Fibroblast of lung (primary cell): ENCODE data around the gene FAM107B. TPM values are rescaled to one million over a fixed set of nuclear protein-coding genes. Genes with fewer than 3 reads are reported as not detected.

Experiments used
- DNase-seq, 2 donors: peaks; one replicate each; pipeline versions ENCODE4 v3.0.0 to v3.0.0-alpha.2; 2010; ENCODE audit warnings: low read depth in 2 of 2
- H2AFZ ChIP-seq: 2 replicates; pipeline ENCODE4 v1.5.1; 2012; ENCODE audit warnings: low read length, control low read depth, inconsistent platforms
- H3K27ac ChIP-seq: 2 replicates; pipeline ENCODE4 v1.5.1; 2011; ENCODE audit warnings: low read length, control low read depth; ENCODE audit not compliant: insufficient read depth
- H3K27me3 ChIP-seq: 2 replicates; pipeline ENCODE4 v1.5.1; 2011; ENCODE audit warnings: mild to moderate bottlenecking, low read length; ENCODE audit not compliant: control insufficient read depth, insufficient read depth
- H3K36me3 ChIP-seq: 2 replicates; pipeline ENCODE4 v1.5.1; 2011; ENCODE audit warnings: low read length; ENCODE audit not compliant: control insufficient read depth, insufficient read depth
- H3K4me1 ChIP-seq: 2 replicates; pipeline ENCODE4 v1.5.1; 2011; ENCODE audit warnings: low read length; ENCODE audit not compliant: control insufficient read depth, insufficient read depth; ENCODE audit errors: extremely low read depth
- H3K4me2 ChIP-seq: 2 replicates; pipeline ENCODE4 v1.5.1; 2011; ENCODE audit warnings: low read length, control low read depth; ENCODE audit not compliant: insufficient read depth; ENCODE audit errors: extremely low read depth
- H3K4me3 ChIP-seq, 4 experiments: fragments of 200-600 bp in 1 of 4; sonication (generic) in 1 of 4; replicated peaks in 1 of 4; 2 replicates each; pipeline ENCODE4 v1.5.1; 2011 to 2016; ENCODE audit warnings: low read length in 4 of 4, low read depth in 3 of 4, mild to moderate bottlenecking in 3 of 4, control low read depth in 2 of 4, inconsistent platforms in 1 of 4, mixed read lengths in 1 of 4; ENCODE audit not compliant: insufficient read depth in 1 of 4; ENCODE audit errors: control extremely low read depth in 1 of 4
- H3K79me2 ChIP-seq: 2 replicates; pipeline ENCODE4 v1.5.1; 2012; ENCODE audit warnings: mild to moderate bottlenecking, low read length, inconsistent platforms; ENCODE audit not compliant: control insufficient read depth, insufficient read depth
- H3K9ac ChIP-seq: 2 replicates; pipeline ENCODE4 v1.5.1; 2011; ENCODE audit warnings: mild to moderate bottlenecking, low read length, control low read depth; ENCODE audit not compliant: insufficient read depth
- H3K9me3 ChIP-seq: 2 replicates; pipeline ENCODE4 v1.5.1; 2012; ENCODE audit warnings: low read depth, low read length; ENCODE audit not compliant: control insufficient read depth, insufficient read depth
- H4K20me1 ChIP-seq: 2 replicates; pipeline ENCODE4 v1.5.1; 2011; ENCODE audit warnings: low read length; ENCODE audit not compliant: control insufficient read depth, insufficient read depth; ENCODE audit errors: extremely low read depth
- CTCF ChIP-seq, 2 donors: IDR thresholded peaks in 1 of 2; conservative IDR thresholded peaks in 1 of 2; 1 replicate in 1 of 2; 2 replicates in 1 of 2; pipeline ENCODE4 v1.5.1; 2011 to 2012; ENCODE audit warnings: low read length in 2 of 2, control low read depth in 1 of 2, inconsistent platforms in 1 of 2, low read depth in 1 of 2, mild to moderate bottlenecking in 1 of 2
- EZH2 ChIP-seq: IDR thresholded peaks from 2 replicates; pipeline ENCODE4 v1.5.1; 2012; ENCODE audit warnings: low read length, control low read depth, mild to moderate bottlenecking; ENCODE audit errors: missing control alignments
- polyA plus RNA-seq, 2 donors: library from polyadenylated mRNA; depleted of rRNA in 1 of 2; stranded (reverse) in 1 of 2; unstranded in 1 of 2; fragments of >200 nt; gene quantifications; 2 replicates each; pipeline ENCODE4 v1.2.1, GENCODE V29; 2011 to 2012; ENCODE audit warnings: missing spikeins in 1 of 2
- total RNA-seq: library from RNA; depleted of rRNA; stranded (reverse); fragments of >200 nt; gene quantifications from 2 replicates; pipeline ENCODE4 v1.2.1, GENCODE V29; 2014

FAM107B gene
- total and polyA plus RNA-seq, 2 donors (not counting 1 experiment from before 2014, with no cell fraction given): 29.0 to 36.0 TPM

DNA sequence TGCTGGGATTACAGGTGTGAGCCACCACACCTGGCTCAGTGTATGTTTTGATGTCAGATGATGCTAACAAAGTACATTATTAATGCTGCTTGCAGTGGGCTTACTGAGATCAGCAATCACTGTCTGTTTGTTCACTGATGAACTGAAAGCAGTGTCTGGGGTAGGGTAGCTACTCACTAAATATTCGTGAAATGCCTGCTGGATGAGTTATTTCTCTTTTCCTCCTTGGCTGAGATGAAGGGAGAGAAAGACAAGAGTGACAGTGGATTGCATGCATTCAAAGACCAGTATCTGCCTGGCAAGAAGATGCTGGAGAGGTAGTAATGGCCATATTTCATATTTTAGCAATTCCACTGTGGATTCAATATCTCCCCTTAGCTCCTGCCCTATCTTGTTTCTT lies 32.3 kb downstream of the FAM107B start:
- H3K27ac ChIP-seq: no peak overlapping the region
- H3K4me2 ChIP-seq: no peak overlapping the region
- H3K36me3 ChIP-seq: no peaks in the 10 kb centered on the region
- no peaks in the 10 kb centered on the region for H3K27me3 ChIP-seq
- no peaks in the 10 kb centered on the region for H3K9me3 ChIP-seq
- no peak for TF ChIP-seq CTCF (conservative IDR thresholded peaks at IDR 0.05 in 1 of 2, IDR thresholded peaks at IDR 0.05 in 1 of 2; ENCODE audit: low read depth in 1 of 2, low read length in 2 of 2)
- TF ChIP-seq EZH2: no peak
- no peaks in the 10 kb centered on the region for H3K79me2 ChIP-seq
- H3K4me3 ChIP-seq: no peak overlapping the region
- no peaks in the 10 kb centered on the region for H4K20me1 ChIP-seq
- H2AFZ ChIP-seq: no peak overlapping the region
- DNase-seq: no peak
- no peak overlapping the region for H3K9ac ChIP-seq
- no peaks in the 10 kb centered on the region for H3K4me1 ChIP-seq

- Histone ChIP-seq H3K4me3 (no peak overlapping the region), H3K9me3 (no peaks in the 10 kb centered on the region), H2AFZ (no peak overlapping the region), H3K36me3 (no peaks in the 10 kb centered on the region), H3K27ac (no peak overlapping the region), H3K9ac (no peak overlapping the region), H3K4me2 (no peak overlapping the region), H3K79me2 (no peaks in the 10 kb centered on the region), H3K27me3 (no peaks in the 10 kb centered on the region), H4K20me1 (no peaks in the 10 kb centered on the region), H3K4me1 (no peaks in the 10 kb centered on the region)
- TF ChIP-seq EZH2 (no peak), CTCF (conservative IDR thresholded peaks at IDR 0.05 in 1 of 2, IDR thresholded peaks at IDR 0.05 in 1 of 2; ENCODE audit: low read depth in 1 of 2, low read length in 2 of 2) (no peak)
- DNase-seq: peak in 1 of 2 donors; percentile 16
Observed at GRCh38 chr10:14740684-14741247, 33.9 kb downstream of the FAM107B start.

DNA sequence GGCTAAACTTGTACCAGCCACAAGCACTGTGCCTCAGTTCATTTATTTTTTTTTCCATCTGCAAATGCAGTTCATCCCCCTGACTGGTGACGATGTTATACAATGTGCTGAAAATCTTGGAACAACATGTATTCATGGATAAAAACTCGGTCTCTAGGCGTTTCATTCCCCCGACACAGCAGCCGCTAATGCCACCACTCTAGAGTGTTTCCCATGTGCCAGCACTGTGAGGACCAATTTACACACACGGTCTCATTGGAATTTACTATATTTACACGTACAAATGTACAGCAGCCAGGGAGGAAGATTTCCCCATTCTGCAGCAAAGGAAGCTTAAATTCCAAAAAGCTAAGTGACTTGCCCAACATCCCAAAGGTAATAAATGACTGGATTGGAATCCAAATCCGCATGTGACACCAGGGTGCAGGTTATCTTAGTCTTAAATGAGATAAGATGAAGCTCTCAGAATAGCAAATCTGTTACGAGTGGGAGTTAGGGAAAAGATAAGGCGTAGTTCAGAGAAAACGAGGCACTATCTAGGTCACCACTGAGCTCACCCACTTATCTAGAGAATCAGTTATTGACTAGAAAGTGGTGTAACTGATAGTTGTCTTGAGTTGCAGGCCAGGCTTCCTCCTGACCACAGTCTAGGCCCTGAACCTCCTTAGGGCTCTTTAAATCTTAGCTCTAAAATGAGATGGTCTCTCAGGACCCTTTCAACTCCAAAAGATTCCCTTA lies 36.7 kb downstream of the FAM107B start:
- Histone ChIP-seq H3K4me1 (no peaks in the 10 kb centered on the region), H3K27me3 (no peaks in the 10 kb centered on the region), H3K4me3 (no peak overlapping the region), H3K27ac (no peak overlapping the region), H3K9me3 (no peaks in the 10 kb centered on the region), H3K9ac (no peak overlapping the region), H3K36me3 (no peaks in the 10 kb centered on the region), H2AFZ (no peak overlapping the region), H3K79me2 (no peaks in the 10 kb centered on the region), H3K4me2 (no peak overlapping the region), H4K20me1 (no peaks in the 10 kb centered on the region)
- no peak for TF ChIP-seq EZH2
- no peak for TF ChIP-seq CTCF (conservative IDR thresholded peaks at IDR 0.05 in 1 of 2, IDR thresholded peaks at IDR 0.05 in 1 of 2; ENCODE audit: low read depth in 1 of 2, low read length in 2 of 2)
- no peak for DNase-seq
